ENCODE data around the gene APOA5.
"Not testable (repeated sequence)": the region's sequence is repeated elsewhere in the genome, so short reads cannot be mapped to it uniquely, and the experiment has no call there.

The APOA5 gene

DNA sequence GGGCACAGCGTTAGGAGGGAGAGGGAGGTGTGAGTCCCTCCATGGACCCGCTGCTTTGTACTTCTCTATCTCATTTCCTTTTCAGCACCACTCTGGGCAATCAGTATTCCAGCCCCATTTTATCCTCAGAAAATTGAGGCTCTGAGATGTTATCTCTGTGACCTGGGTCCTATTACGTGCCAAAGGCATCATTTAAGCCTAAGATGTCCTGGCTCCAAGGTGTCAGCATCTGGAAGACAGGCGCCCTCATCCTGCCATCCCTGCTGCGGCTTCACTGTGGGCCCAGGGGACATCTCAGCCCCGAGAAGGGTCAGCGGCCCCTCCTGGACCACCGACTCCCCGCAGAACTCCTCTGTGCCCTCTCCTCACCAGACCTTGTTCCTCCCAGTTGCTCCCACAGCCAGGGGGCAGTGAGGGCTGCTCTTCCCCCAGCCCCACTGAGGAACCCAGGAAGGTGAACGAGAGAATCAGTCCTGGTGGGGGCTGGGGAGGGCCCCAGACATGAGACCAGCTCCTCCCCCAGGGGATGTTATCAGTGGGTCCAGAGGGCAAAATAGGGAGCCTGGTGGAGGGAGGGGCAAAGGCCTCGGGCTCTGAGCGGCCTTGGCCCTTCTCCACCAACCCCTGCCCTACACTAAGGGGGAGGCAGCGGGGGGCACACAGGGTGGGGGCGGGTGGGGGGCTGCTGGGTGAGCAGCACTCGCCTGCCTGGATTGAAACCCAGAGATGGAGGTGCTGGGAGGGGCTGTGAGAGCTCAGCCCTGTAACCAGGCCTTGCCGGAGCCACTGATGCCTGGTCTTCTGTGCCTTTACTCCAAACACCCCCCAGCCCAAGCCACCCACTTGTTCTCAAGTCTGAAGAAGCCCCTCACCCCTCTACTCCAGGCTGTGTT lies 37.2 kb upstream of the APOA5 start:
- DNase-seq (ENCODE audit: low read depth in 2 of 2): no peak

DNA sequence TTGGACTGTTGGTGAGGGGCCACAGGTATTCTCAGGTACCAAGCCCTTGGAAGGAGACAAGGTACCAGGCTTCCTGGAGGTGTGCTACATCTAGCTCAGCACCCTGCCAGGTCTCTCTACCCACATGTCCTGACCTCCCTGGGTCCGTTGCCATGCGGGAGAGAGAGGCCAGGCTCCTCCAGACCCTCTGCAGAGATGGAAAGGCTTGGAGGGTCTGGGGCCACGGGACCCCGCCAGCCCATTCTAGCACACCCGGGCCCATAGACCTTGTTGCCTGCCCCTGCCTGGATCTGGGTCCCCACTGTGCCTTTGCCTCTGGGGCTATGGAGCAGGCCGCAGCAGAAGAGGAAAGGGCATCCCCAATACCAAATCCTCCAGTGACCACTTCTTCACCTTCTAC lies 35.8 kb upstream of the APOA5 start:
- DNase-seq (ENCODE audit: low read depth in 2 of 2): no peak

DNA sequence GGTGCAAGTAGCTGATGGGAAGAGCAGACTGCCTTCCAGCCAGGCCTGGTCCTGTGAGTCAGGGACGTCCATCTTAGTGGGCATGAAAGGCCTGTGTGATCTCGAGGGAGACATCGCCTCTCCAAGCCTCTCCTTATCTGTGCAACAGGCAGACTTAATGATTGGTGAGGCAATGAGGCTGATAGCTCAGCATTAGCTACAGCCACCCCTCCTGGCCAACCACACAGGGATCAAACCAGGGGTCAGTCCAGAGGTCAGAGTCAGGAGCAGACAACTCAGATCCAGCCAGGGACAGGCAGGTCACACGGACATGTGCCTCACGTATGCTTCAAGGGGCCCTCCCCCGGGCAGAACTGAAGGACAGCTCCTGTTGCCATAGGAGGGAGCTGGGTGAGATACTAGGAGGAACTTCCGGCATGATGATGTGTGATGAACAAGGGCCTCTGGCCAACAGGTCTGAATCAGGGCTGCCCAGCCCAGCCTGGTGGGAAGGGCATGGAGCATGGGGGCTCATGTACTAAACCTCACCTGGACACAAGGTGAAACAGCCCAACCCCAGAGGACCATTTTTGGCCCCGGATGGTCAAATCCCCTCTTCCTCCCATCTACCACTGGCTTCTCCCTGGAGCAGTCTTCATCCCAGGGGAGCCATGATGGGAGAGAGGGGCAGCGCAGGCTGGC lies 35.2 kb upstream of the APOA5 start:
- DNase-seq (ENCODE audit: low read depth in 2 of 2): no peak

DNA sequence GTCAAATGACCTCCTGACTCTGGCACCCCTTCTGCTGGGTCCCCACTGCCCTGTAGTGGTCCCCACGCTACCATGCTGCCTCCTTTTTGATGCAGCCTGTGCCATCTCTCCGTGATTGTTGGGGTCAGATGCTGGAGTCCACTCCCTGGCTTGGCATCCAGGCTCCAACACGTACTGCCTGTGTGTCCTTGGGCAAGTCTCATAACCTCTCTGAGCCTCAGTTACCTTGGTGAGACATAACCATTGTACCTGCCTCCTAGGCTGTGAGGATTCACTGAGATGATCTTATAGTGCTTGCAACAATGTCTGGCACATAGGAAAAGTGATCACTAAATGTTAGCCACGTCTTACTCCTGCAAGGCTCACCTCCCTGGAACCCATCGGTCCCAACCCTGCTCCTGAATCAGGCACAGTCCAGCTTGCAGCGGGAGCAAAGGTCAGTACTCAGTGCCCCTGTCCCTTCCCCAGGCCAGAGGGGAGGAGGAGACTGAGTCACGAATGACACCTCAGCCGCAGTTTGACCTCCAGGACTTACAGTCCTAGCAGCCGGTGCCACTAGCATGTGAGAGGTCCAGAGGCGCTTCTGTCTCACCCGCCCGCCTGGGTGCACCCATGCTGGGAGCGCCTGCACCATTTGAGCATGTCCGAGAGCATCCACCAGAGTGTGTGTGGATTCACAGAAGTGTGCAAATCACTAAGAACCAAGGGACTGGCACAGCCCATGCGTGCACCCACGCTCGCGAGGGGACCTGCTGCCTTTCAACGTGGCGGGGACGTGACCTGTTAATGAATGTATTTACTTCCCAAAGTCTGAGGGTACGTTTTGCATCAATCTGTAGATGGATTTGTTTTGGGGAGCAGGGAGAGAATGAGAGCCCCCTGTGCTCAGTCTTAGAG lies 34.4 kb upstream of the APOA5 start:
- no peak for DNase-seq (ENCODE audit: low read depth in 2 of 2)

DNA sequence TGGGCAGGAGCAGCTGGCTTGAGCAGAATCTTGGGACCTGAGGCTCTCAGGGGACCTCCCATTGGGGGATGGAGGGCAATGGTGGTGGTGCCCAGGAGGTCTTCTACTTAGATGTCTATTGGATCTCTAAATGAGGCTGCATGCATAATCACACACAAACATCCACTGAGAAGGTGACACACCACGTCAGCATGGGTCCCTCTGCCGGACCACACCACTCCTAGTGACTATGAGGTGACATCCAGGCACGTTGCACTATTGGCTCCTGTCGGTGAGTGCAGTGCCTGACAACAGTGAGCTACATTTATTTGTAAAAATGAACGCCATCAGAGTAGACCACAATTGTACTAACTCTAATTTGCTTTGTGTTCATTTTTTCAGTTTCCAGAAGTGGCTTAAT lies 33.8 kb upstream of the APOA5 start:
- no peak for DNase-seq (ENCODE audit: low read depth in 2 of 2)

DNA sequence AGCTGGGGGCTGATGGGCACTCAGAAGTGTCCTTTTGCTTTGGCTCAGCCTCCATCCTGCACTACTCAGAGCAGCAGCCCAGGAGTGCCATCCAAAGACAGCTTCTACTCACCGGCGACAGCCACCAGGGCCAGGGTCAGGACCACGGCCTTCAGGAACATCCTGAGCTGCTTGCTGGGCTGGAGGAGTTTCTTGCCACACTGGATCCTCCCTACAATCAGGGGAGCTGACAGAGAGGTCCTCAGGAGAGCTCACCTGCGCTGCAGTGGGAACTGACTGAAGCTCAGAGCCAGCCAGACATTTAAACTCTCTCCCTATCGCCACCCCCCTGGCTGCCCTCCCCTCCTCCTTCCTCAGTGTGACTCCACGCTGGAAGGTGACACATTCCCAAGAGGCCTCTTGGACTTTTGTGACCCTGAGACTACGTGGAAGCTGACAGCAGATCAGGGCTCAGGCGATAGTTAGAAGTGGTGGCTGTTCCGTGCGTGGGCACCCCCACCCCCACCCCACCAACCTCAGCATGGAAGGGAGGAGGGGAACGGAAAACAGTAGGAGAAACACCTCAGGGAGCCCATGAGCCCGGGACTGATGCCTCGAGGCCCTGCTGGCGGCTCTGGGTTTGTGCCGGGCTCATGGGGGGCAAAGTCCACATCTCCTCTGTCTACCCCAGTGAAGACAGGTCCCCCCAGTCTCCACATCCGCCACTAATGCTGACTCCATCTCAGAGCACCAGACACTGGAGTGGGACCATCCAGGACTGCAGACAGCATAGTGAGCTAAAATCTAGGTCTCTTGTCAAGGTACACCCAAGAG lies 31.6 kb upstream of the APOA5 start, which contains the start of gene APOA4:
APOA4 (minus strand) TSS at position 274 of the 813 bp plus-strand sequence; CDS start at position 161, 113 bp downstream.
- no peak for DNase-seq (ENCODE audit: low read depth in 2 of 2)

DNA sequence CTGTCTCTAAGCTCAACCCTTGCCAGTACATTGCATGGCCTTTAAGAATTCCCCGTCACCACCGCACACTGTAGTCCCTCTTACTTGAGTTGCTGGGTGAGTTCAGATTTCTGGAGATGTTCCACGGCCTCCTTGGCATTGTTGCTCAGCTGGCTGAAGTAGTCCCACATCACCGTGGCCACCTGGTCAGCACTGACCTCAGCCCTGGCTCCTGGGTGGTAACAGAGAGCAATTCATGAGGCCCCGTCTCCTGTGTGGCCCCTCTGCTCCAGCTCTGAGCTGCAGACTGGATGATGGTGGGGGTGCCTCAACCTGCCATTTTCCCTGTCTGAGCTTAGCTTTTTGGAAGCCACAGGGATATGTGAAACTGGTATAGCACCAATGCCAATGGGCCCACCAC lies 30.9 kb upstream of the APOA5 start:
- DNase-seq (ENCODE audit: low read depth in 2 of 2): no peak

DNA sequence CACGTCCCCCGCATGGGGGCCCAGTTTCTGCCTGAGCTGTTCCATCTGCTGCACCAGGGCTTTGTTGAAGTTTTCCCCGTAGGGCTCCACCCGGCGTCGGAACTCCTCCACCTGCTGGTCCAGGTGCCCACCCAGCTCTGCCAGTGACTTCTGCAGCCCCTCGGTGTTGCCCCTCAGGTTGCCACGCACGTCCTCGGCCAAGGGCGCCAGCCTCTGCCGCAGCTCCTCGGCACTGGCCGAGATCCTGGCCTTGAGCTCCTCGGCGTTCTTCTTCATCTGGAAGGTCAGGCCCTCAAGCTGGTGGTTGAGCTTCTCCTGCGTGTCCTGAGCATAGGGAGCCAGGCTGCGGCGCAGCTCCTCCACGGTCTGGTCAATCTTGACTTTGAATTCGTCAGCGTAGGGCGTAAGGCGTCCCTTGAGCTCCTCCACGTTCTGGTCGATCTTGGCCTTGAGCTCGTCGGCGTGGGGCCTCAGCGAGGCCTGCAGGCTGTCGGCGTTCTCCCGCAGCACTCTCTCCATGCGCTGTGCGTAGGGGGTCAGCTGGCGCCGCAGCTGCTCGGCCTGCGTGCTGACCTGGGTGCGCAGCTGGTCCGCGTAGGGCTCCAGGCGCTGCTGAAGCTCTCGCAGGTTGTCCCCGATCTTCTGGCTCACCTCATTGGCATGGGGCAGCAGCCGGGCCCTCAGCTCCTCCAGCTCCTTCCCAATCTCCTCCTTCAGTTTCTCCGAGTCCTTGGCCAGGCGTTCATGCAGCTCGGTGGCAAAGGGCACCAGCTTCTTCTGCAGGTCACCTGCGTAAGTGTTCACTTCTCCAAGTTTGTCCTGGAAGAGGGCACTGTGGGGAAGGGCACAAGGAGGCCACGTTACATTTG lies 29.6 kb upstream of the APOA5 start:
- DNase-seq (ENCODE audit: low read depth in 2 of 2): no peak

DNA sequence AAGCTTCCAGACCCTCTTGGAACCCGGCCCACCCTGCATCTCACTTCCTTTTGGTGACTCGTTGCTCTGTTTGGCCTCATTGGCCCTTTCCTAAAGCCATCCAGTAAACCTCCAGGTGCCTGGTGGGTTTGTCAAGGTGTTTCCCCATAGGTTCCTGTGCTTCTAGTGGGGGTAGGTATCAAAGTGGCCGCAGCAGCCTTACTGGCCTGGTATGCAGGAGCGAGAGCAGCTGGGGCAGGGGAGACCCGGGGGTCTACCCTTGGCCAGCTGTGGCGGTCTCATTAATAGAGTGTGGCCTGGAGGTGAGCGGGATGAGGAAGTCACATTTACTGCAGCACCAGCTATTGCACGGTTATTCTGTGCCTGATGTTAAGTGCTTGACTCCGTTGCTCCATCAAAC lies 27.4 kb upstream of the APOA5 start:
- no peak for DNase-seq (ENCODE audit: low read depth in 2 of 2)

DNA sequence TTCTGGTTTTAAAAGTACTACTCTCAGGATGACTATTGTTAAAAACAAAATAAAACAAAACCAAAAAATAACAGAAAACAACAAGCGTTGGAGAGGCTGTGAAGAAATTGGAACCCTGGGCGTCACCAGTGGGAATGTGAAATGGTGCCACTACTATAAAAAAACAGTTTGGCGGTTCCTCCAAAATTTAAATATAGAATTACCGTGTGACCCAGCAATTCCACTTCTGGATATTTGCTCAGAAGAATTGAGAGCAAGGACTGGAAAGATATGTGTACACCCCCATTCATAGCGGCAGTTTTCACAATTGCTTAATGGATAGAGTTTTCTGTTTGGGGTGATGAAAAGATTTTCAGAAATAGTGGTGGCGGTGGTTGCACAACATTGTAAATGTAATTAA lies 22.8 kb upstream of the APOA5 start:
- no peak for DNase-seq (ENCODE audit: low read depth in 2 of 2)

DNA sequence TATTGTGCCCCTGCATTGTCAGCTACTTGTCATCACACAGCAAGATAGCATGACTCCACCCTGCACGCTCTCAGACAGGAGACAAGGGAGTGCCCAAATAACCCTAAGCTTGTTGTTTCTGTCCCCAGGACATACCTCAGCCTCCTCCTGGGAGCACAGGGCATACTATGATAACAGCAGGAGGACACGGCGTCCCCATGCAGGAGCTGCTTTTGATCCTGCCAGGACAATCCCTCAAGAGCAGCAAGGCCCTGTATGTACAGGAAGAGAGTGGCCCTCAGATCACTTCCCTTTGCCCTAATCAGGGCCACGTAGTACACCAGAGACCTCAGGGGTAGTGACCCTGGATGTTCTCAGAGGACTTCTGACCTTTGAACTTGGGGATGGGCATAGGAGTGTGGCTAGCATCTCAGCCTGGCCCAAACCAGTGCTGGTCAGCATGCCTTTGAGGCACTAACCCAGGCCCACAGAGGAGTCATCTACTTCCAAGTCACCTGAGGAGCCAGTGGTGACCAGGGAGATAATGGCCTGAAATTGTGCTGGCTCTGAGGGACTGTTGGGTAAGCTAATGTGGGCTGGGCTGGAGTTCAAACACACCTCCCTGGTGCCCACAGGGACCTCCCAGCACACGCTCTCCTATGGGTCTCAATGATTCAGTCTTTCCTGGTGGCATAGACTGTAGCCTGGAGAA lies 22.2 kb upstream of the APOA5 start:
- DNase-seq (ENCODE audit: low read depth in 2 of 2): no peak

DNA sequence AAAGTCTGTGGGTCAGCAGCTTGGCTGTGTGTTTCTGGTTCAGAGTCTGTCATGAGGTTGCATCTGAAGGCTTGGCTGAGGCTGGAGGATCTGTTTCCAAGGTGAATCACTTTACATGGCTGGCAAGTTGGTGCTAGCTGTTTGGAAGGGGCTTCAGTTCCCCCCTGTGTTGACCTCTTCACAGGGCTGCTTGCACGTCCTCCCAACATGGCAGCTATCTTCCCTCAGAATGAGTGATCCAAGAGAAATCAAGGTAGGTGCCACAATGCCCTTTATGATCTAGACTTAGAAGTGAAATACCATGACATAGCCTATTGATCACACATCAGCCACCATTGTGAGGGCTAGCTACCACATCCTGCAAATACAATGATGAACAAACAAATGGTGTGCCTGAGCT lies 21.5 kb upstream of the APOA5 start:
- DNase-seq (ENCODE audit: low read depth in 2 of 2): no peak

DNA sequence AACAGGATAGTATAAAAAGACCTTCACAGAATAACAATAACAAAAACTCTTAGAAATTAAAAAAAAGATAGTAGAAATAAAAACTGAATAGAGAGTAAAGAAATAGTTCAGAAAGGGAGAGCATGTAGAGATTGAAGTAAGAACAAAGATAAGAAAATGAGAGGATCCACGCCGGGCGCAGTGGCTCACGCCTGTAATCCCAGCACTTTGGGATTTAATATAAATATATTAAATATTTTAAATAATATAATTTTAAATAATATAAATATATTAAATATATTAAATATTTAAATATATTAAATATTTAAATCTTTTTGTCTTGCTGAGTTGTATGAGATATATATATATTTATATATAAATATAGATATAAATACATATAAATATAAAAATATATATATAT lies 20.4 kb upstream of the APOA5 start:
- no peak for DNase-seq (ENCODE audit: low read depth in 2 of 2)

DNA sequence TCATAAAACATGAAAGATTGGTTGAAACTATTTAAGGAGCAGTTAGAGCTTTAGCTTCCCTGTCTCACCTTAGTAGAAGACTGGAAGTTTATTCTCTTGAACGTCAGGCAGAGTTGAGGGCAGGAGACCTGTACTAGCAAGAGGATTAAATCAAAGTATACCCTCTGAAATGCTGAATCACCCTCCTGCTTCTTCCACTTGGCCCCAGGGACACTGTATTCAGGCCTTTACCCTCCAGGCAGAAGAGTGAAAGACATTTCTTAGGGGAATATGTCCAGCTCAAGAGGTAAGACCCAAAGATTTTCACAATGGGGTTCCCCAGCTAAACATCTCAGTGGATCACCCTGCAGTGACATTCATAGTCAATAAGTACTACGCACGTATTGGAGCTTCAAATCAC lies 19.5 kb upstream of the APOA5 start:
- DNase-seq (ENCODE audit: low read depth in 2 of 2): no peak

DNA sequence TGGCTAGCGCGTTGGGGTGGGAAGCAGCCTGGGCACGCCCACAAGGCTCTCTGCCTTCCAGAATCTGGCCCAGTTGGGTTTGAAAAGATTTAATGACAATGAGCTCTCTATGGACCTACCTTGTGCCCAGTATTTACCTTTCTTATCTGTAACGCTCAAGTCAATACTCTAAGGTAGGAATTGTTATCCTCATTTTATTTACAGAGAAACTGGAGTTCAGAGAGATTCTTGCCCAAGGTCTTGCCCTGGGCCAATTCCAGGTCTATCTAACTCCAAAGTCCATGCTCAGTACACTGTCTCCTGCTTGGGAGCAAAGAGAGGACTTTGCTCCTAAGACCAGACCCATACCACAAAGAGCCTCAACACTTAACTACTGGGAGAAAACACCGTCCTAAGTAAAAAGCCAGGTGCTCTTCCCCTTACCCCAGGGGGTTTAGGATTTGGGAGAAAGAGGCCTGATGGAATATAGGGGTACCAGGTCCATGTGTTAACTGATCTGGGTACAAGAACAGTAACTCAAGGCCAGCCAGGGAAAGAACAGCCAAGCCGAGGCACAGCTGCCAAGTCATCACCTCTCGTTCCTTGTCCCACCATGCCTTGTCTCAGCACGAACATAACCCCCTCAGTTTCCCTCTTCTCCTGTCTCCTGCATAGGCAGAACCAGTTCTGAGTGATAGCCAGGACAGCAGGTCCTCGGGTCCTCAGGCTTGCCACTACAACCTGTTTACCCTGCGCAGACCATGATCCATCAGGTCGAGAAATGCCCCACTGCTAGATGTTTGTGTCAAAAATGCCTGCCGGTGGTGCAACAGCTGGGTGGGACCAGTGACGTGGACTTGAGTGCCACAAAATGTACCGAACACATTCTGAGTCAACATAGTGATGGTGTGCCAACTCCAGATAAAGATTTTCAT lies 16.8 kb upstream of the APOA5 start:
- no peak for DNase-seq (ENCODE audit: low read depth in 2 of 2)

DNA sequence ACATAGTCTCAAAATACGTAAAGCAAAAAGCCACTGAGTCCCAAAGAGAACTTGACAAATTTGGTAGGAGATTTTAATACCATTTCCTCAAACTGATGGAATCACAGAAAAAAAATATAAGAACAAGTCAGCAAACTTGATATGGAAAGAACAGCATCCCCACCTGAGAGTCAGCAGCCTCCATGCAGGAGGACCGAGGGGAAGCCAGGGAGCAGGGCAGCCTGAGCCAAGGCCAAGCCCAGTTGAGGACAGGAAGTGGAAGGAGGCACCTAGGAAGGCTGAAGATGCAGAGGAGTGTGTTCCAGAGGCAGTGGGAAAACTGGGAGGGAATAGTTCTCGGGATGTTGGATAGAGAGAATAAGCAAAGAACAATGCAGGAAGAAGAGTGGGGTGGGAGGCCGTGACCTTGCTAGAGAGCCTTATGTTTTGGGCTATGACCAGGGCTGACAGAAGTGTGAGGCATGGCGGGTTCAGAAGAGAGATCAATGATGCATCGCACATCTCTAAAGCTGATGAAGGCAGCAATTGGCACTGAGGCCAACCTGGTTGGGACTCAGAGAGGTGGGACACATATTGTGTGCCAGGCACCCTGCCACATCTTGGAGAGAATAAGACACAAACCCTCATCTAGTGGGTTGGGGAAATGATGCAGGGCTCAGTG lies 16.1 kb upstream of the APOA5 start:
- DNase-seq (ENCODE audit: low read depth in 2 of 2): no peak

DNA sequence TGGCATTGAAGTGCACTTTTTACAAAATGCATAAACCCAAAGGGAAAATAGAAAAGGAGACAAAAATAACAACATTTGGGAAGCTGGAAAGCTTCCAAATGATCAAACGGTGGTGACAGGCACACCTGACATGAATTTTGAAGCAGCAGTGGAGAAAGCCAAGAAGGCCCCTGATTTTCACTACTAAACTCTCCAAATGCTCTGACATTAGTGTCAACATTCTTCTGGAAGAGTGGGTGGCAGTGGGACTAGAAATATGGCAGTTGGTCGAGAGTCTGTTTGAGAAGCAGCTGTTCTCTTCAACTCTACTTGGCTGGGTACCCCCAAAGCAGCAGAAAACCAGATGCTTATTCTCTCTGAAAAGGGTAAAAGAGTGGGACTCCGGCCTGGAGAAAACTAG lies 12.3 kb upstream of the APOA5 start:
- no peak for DNase-seq (ENCODE audit: low read depth in 2 of 2)

DNA sequence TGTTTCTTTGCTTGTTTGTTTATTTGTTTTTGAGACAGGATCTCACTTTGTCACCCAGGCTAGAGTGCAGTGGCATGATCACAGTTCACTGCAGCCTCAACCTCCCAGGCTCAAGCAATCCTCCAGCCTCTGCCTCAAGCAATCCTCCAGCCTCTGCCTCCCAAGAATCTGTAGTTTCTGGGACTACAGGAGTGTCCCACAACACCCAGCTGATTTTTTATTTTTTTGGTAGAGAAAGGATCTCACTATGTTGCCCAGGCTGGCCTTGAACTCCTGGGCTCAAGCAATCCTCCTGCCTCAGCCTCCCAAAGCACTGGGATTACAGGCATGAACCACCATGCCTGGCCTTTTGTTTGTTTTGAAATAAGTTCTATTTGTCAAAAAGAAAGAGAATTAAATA lies 10.0 kb upstream of the APOA5 start:
- not testable (repeated sequence) for DNase-seq (ENCODE audit: low read depth in 2 of 2)

Measured in stimulated activated CD8-positive, alpha-beta memory T cell treated with anti-CD3 and anti-CD28 coated beads, Interleukin-2, amount 100 ng/mL, for 48 hours (primary cell).